Activated T-helper 1 cell treated with anti-CD3 and anti-CD28 coated beads, Interleukin-12 subunit alpha, Interleukin-12 subunit beta, Interleukin-2, Interleukin-4 antibody, amounts not matched to agents 30 ng/mL and 10 ng/mL and 1 ng/mL, durations not matched to agents 14 hours and 24 hours and 36 hours (primary cell): ENCODE results near the gene HS3ST5. TPM values are rescaled to one million over a fixed set of nuclear protein-coding genes. Genes with fewer than 3 reads are reported as not detected.

Source experiments
- DNase-seq: peaks from one replicate; pipeline ENCODE4 v3.0.0; 2021; ENCODE audit warnings: low spot score
- H3K27ac Mint-ChIP-seq: one replicate; pipeline ENCODE4 v1.8.0; 2021; ENCODE audit warnings: mild to moderate bottlenecking, mixed read lengths
- H3K27me3 Mint-ChIP-seq: one replicate; pipeline ENCODE4 v1.8.0; 2022; ENCODE audit warnings: mild to moderate bottlenecking, moderate library complexity, mixed read lengths; ENCODE audit not compliant: insufficient read depth
- H3K36me3 Mint-ChIP-seq: one replicate; pipeline ENCODE4 v1.8.0; 2021; ENCODE audit warnings: low read depth, mixed read lengths
- H3K4me1 Mint-ChIP-seq: one replicate; pipeline ENCODE4 v1.8.0; 2021; ENCODE audit warnings: low read depth, mixed read lengths
- H3K4me3 Mint-ChIP-seq: one replicate; pipeline ENCODE4 v1.8.0; 2021; ENCODE audit warnings: mild to moderate bottlenecking, moderate library complexity, mixed read lengths
- H3K9me3 Mint-ChIP-seq: one replicate; pipeline ENCODE4 v1.8.0; 2021; ENCODE audit warnings: mixed read lengths
- intact Hi-C: fragments of 100-400 bp; cut with micrococcal nuclease; formaldehyde crosslinking; loops from one replicate; pipeline ENCODE4 v1.15.1; 2024
- total RNA-seq: library from RNA; stranded (reverse); gene quantifications from 2 replicates; pipeline ENCODE4 v1.2.3, GENCODE V29; 2022

Gene HS3ST5
- total RNA-seq, 1 donor from 2014 or later = not detected

- Mint-ChIP-seq H3K36me3 (no peaks in the 10 kb centered on the region), H3K4me1 (no peaks in the 10 kb centered on the region), H3K27me3 (peaks cover 3% of the 10 kb centered on the region), H3K9me3 (no peaks in the 10 kb centered on the region), H3K27ac (no peak overlapping the region), H3K4me3 (no peak overlapping the region)
- intact Hi-C loops = no loop called here
- no peak for DNase-seq
Observed at GRCh38 chr6:114194362-114195026, 148.3 kb downstream of the HS3ST5 start.

- H3K27ac Mint-ChIP-seq = no peak overlapping the region
- DNase-seq = no peak
- H3K4me3 Mint-ChIP-seq = no peak overlapping the region
- intact Hi-C loops = no loop called here
- H3K27me3 Mint-ChIP-seq = no peaks in the 10 kb centered on the region
- H3K4me1 Mint-ChIP-seq = no peaks in the 10 kb centered on the region
- H3K9me3 Mint-ChIP-seq = no peaks in the 10 kb centered on the region
- H3K36me3 Mint-ChIP-seq = no peaks in the 10 kb centered on the region
Observed at GRCh38 chr6:114187563-114187962, 155.3 kb downstream of the HS3ST5 start.

GRCh38 chr6:114181664-114182063 lies 161.2 kb downstream of the HS3ST5 start:
- Mint-ChIP-seq H3K4me1 (no peaks in the 10 kb centered on the region), H3K27me3 (no peaks in the 10 kb centered on the region), H3K27ac (no peak overlapping the region), H3K36me3 (no peaks in the 10 kb centered on the region), H3K4me3 (no peak overlapping the region), H3K9me3 (no peaks in the 10 kb centered on the region)
- intact Hi-C loops = no loop called here
- DNase-seq = no peak

- no peak for DNase-seq
- H3K36me3 Mint-ChIP-seq = no peaks in the 10 kb centered on the region
- intact Hi-C loops = no loop called here
- no peaks in the 10 kb centered on the region for H3K9me3 Mint-ChIP-seq
- H3K4me3 Mint-ChIP-seq = no peak overlapping the region
- H3K4me1 Mint-ChIP-seq = no peaks in the 10 kb centered on the region
- no peaks in the 10 kb centered on the region for H3K27me3 Mint-ChIP-seq
- H3K27ac Mint-ChIP-seq = no peak overlapping the region
Observed at GRCh38 chr6:114179411-114179810, 163.4 kb downstream of the HS3ST5 start.

- no peaks in the 10 kb centered on the region for H3K4me1 Mint-ChIP-seq
- no peak for DNase-seq
Observed at GRCh38 chr6:114176726-114177125, 166.1 kb downstream of the HS3ST5 start.

GRCh38 chr6:114172576-114173260 lies 170.1 kb downstream of the HS3ST5 start:
- peaks cover 2% of the 10 kb centered on the region for H3K27me3 Mint-ChIP-seq
- H3K9me3 Mint-ChIP-seq = no peaks in the 10 kb centered on the region
- H3K4me1 Mint-ChIP-seq = no peaks in the 10 kb centered on the region
- intact Hi-C loops = no loop called here
- no peak overlapping the region for H3K4me3 Mint-ChIP-seq
- no peaks in the 10 kb centered on the region for H3K36me3 Mint-ChIP-seq
- DNase-seq = no peak
- no peak overlapping the region for H3K27ac Mint-ChIP-seq

More at GRCh38 chr6:114176726-114177125, 166.1 kb downstream of the HS3ST5 start:
- Mint-ChIP-seq H3K27me3 (no peaks in the 10 kb centered on the region), H3K4me3 (no peak overlapping the region), H3K27ac (no peak overlapping the region), H3K9me3 (no peaks in the 10 kb centered on the region), H3K36me3 (no peaks in the 10 kb centered on the region)
- intact Hi-C loops = no loop called here

GRCh38 chr6:114171473-114171872 lies 171.3 kb downstream of the HS3ST5 start:
- Mint-ChIP-seq H3K4me3 (no peak overlapping the region), H3K9me3 (no peaks in the 10 kb centered on the region), H3K27ac (no peak overlapping the region), H3K27me3 (peaks cover 2% of the 10 kb centered on the region), H3K4me1 (no peaks in the 10 kb centered on the region), H3K36me3 (no peaks in the 10 kb centered on the region)
- DNase-seq = no peak
- intact Hi-C loops = no loop called here

GRCh38 chr6:114170958-114171387 lies 171.8 kb downstream of the HS3ST5 start:
- no peak overlapping the region for H3K4me3 Mint-ChIP-seq
- peaks cover 2% of the 10 kb centered on the region for H3K27me3 Mint-ChIP-seq
- no peak overlapping the region for H3K27ac Mint-ChIP-seq
- intact Hi-C loops = no loop called here
- no peak for DNase-seq
- H3K9me3 Mint-ChIP-seq = no peaks in the 10 kb centered on the region
- no peaks in the 10 kb centered on the region for H3K4me1 Mint-ChIP-seq
- H3K36me3 Mint-ChIP-seq = no peaks in the 10 kb centered on the region

GRCh38 chr6:114170372-114170771 lies 172.5 kb downstream of the HS3ST5 start:
- Mint-ChIP-seq H3K36me3 (no peaks in the 10 kb centered on the region), H3K27me3 (peaks cover 2% of the 10 kb centered on the region), H3K9me3 (no peaks in the 10 kb centered on the region), H3K4me3 (no peak overlapping the region), H3K27ac (no peak overlapping the region), H3K4me1 (no peaks in the 10 kb centered on the region)
- intact Hi-C loops = no loop called here
- no peak for DNase-seq

- Mint-ChIP-seq H3K36me3 (no peaks in the 10 kb centered on the region), H3K27me3 (peaks cover 2% of the 10 kb centered on the region), H3K27ac (no peak overlapping the region), H3K9me3 (no peaks in the 10 kb centered on the region), H3K4me1 (no peaks in the 10 kb centered on the region), H3K4me3 (no peak overlapping the region)
- intact Hi-C loops = no loop called here
- DNase-seq = no peak
Observed at GRCh38 chr6:114169763-114170162, 173.1 kb downstream of the HS3ST5 start.

- H3K27me3 Mint-ChIP-seq = peaks cover 2% of the 10 kb centered on the region
- DNase-seq = no peak
- H3K9me3 Mint-ChIP-seq = no peaks in the 10 kb centered on the region
- no peak overlapping the region for H3K4me3 Mint-ChIP-seq
- no peaks in the 10 kb centered on the region for H3K4me1 Mint-ChIP-seq
- no peak overlapping the region for H3K27ac Mint-ChIP-seq
- no peaks in the 10 kb centered on the region for H3K36me3 Mint-ChIP-seq
- intact Hi-C loops = no loop called here
Observed at GRCh38 chr6:114167583-114168576, 174.9 kb downstream of the HS3ST5 start.

- intact Hi-C loops = no loop called here
- Mint-ChIP-seq H3K4me1 (no peaks in the 10 kb centered on the region), H3K36me3 (no peaks in the 10 kb centered on the region), H3K27ac (no peak overlapping the region), H3K4me3 (no peak overlapping the region), H3K27me3 (no peaks in the 10 kb centered on the region), H3K9me3 (no peaks in the 10 kb centered on the region)
- no peak for DNase-seq
Observed at GRCh38 chr6:114164207-114164606, 178.6 kb downstream of the HS3ST5 start.
